Hippocampal formation (tissue), 2 donors: ENCODE measurements around the gene EDN3.
"Not testable (repeated sequence)": the region's sequence is repeated elsewhere in the genome, so short reads cannot be mapped to it uniquely, and the experiment has no call there.

Experiments
- DNase-seq, 2 donors: peaks; one replicate each; lab custom pipeline; 2025; lab: John Stamatoyannopoulos, UW

The EDN3 gene

GRCh38 chr20:59335377-59335776 is 35.0 kb downstream of the EDN3 start:
- DNase-seq: no peak

DNA sequence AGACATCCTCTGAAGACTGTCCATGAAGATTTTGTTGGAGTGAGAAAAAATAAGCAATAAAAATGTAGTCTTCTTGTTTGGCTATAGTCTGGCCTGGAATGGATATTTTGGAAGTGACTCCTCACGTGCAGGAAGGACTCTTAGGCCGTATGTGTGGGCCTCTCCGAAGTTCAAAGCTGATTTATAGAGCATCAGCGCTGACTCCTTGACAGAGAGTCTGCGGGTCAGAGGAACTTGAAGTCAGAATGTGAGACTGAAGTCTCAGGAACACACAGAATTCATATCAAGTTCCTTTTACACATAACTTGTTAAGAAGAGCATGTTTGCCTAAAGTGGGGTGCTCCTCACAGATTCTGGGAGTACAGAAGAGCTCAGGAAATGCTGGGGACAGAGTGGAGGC is 36.1 kb downstream of the EDN3 start:
- DNase-seq: no peak

DNA sequence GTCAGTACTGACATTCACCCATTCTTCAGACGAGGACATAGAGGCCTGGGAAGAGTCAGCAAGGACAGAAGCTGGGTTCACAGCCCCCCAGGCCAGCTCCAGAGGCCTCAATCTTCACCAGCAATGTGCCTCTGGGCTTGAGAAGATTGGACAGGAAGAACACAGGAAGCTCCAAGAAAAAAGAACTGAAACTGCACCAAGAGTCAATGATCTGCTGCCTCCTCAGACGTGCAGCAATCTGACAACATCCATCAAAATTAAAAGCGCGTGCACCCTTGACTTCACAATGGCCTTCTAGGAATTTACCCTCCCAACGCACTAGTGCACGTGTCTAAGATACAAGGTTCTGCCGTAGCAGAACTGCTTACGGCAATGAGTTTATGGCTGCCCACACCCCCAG is 38.0 kb downstream of the EDN3 start:
- DNase-seq: not testable (repeated sequence)

- no peak for DNase-seq
Observed at GRCh38 chr20:59340201-59340885, 39.9 kb downstream of the EDN3 start.

DNA sequence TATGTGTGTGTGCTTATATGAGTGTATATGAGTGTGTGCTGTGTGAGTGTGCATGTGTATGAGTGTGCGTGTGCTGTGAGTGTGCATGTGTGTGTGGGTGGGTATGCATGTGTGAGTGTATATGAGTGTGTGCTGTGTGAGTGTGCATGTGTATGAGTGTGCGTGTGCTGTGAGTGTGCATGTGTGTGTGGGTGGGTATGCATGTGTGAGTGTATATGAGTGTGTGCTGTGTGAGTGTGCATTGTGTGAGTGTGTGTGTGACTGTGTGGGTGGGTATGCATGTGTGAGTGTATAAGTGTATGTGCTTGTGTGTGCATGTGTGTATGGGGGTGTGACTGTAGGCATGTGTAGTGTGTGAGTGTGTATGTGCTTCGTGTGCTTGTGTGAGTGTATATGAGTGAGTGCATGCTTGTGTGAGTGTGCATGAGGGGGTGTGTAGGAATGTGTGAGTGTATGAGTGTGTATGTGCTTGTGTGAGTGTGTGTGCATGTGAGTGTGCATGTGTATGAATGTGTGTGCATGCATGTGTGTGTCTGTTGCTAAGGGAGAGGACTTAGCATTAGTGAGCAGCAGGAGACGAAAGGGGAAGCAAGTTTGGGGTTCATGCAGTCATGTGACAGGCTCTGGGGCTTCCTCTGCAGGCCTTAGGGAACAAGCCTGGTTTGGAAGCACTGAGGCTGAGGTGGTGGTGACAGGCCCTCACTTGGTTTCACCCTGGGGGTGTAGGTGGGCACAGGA is 41.0 kb downstream of the EDN3 start:
- not testable (repeated sequence) for DNase-seq

- DNase-seq: no peak
Observed at GRCh38 chr20:59342023-59342957, 41.9 kb downstream of the EDN3 start.

DNA sequence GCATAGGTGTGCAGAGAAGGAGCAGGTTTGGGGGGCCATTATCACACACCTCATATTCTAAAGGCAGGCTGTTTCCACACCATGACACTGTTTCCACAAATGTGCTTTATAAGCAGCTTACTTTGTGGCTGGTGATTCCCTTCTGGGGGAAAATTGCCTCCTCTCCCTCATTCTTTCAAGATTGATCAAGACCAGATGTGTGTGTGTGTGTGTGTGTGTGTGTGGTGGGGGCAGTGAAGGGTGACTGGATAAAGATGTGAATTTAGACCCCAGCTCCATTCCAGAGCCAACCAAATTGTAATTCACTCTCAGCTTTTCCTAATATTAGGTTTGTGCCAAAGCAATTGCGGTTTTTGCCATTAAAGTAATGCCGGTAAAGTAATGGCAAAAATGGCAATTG is 45.6 kb downstream of the EDN3 start:
- DNase-seq: no peak

GRCh38 chr20:59349277-59349676 is 48.9 kb downstream of the EDN3 start:
- no peak for DNase-seq

DNA sequence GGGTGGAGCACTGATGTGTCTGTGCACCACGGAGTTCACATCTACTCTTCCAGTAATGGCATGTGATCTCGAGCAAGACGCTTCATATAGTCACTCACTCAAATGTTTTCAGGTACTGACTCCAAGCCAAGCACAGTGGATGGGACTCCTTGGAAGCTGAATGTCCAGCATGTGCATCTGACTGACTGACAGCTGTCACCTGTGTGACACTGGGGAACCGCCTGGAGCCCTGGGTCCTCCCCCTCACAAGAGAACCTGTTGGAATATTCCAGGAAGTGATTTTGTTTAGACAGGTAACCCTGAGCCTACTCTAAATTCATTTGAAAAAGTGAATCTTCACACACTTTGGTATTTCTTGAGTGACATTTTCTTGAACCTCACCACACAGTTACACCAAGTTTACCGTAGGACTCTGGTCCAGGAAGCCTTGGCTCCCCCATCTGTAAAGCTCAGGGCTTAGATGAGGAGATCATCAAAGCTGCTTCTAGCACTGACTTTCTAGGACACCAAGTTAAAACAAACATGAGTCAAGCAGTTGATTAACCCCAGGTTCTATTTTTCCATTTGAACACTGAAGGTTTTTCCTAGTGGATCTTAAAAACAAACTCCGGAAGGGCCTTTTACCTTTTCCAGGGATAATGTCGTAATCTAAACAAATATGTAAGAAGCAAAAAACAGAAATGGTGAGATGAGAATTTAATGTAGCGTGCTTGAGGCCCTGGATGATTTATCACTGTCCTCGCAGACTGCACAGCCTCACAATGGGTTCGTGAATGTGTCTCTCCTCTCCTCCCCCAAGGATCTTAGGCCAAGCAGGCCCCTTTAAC is 50.1 kb downstream of the EDN3 start:
- DNase-seq: no peak

DNA sequence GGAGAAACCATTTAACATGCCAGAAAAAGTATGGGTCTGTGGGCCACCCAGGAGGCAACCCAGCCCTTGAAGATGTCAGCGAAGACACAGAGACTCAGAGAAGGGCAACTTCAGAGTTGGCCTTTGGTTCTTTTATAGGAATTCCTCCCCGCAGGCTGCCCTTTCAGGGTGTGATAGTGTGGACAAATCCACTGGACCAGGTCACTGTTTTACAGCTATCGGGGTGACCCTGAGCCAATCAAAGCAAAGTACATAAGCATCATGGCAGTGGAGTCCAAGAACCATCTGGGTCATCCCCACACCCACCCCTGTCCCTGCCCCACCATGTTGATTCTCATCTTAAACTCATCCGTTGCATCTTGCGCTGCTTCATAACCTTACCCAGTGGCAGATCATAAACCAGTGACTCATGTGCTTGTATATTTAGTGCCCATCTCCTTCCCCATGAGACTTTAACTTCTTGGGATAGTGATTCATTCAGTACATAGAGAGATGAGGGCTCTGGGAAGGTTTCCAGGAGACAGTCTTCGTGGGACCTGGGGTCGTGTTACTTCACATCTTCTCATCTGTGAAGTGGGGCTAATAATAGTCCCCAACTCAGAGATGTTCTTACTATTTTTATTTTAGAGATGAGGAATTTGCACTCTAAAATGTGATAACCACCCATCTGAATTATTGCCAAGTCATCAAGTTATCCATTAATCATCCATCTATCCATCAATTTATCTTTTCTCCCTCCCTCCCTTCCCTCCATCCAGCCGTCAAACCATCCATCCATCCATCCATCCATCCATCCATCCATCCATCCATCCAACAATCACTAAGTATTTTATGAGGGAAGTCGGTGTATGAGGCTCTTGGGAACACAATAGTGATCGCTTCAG is 51.0 kb downstream of the EDN3 start:
- no peak for DNase-seq

DNA sequence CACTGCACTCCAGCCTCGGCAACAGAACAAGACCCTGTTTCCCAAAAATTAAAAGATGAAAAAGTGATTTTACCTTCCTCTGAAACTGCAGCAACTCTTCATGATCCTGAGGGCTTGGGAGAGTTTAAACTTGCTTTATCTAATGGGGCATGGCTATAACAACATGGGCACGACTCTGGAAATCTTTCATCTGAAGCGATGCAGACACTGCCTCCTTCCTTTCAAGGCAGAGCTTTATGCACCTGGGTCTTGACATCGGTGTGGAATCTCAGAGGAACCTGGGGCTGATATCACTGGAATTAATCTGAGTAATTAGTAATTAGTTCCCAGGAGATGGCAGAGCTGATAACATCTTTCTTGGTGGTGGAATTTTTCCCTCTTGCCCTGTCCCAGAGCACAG is 52.1 kb downstream of the EDN3 start:
- DNase-seq: no peak

GRCh38 chr20:59352990-59353389 is 52.6 kb downstream of the EDN3 start:
- no peak for DNase-seq

- no peak for DNase-seq
Observed at GRCh38 chr20:59354460-59354859, 54.0 kb downstream of the EDN3 start.

GRCh38 chr20:59355242-59355641 is 54.8 kb downstream of the EDN3 start:
- no peak for DNase-seq

- no peak for DNase-seq
Observed at GRCh38 chr20:59356662-59357165, 56.3 kb downstream of the EDN3 start.

- DNase-seq: not testable (repeated sequence)
Observed at GRCh38 chr20:59358793-59359192, 58.4 kb downstream of the EDN3 start.

DNA sequence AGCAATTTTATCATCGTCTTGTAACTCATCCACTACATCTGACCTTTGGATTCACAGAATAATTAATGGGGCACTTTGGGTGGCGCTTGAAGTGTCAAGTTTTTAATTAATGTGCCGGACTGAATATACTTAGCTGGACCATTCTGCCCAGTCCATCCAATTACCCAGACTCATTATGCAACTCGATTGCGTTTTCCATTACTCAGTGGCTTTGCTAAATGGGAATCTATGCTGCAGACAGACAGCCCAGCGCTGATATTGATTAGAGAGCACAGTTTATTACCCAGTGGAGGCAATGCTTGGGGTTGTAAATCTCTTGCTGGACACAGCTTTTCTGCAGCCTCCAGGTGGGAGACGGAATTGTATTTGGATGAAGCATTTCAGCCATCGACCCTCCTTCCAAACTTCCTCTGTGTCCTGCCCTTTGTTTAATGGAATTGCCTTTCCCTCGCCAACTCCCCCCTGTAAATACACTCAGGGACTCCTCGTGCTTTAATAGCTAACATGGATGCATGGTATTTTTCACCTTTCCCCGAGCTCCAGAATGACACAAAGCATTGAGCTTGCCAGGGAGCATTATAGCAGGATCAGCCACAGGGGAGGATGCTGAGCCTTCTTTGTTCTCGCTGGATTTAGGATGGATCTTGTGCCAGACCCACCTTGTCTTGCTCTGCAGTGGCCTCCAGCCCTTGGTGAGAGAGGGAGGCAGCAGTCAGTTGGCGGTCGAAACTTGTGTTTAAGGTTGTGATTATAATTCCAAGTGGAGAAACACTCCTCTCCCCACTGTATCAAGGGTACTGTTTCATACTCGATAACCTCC is 59.7 kb downstream of the EDN3 start:
- DNase-seq: no peak

DNA sequence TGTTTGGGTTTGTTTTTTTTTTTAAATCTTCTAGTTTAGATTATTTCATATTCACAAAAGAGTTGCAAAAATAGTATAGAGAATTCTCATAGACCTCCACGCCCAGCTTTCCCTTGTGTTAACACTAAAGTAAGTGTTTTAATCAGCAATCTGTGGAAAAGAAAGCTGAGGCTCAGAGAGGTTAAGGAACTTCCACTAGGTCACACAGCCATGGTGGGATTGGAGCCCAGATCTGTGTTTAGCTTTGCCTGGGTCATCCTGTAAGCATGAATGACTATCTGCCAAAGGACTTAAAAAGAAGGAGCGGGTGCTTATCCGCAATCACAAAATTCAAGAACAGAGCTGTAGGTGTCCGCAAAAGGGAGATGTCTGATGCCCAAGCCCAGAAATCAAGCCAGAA is 60.5 kb downstream of the EDN3 start:
- DNase-seq: no peak

DNA sequence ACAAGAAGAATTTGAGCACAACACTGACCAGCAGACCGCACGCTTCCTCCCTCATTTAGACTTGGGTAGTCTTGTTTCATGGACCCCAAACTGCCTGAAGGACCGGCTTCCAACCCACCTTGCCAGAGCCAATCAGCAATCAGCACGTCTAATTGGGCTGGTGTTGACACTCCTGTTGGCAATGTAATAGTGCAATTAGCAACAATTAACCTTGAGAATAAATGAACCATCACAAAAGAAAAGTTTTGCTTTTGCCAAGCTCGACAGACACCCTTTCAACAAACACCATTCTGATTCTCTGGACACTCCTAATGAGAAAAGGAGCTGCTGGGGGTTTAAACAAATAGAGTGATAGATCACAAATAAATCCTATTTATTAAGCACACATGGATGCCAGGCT is 61.0 kb downstream of the EDN3 start:
- DNase-seq: no peak

DNA sequence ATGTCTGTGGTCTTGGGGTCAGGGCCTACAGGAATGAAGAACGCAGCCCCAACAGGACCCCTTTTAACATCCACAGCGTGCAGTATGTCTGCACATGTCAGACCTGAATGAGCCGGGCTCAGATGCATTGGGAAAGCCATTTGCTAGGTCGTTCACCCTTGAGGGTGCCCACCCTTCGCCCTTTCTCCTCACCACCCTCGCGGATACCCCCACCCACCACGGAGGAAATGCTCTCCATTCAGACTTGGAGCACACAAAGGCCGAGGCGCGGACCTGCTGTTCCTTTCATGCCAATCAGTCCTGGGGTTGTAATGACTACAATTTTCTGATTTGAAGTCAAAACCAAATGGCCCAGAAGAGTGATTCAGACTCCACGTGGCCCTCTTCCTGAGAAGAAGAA is 62.7 kb downstream of the EDN3 start:
- DNase-seq: no peak
